Fibroblast of skin of abdomen (primary cell): Measurements from ENCODE around the gene NTNG1.
"Not testable (repeated sequence)": the region's sequence is repeated elsewhere in the genome, so short reads cannot be mapped to it uniquely, and the experiment has no call there.

ENCODE experiments used
- DNase-seq: peaks from one replicate; pipeline ENCODE4 v3.0.0-alpha.2; 2013

Gene NTNG1

DNA sequence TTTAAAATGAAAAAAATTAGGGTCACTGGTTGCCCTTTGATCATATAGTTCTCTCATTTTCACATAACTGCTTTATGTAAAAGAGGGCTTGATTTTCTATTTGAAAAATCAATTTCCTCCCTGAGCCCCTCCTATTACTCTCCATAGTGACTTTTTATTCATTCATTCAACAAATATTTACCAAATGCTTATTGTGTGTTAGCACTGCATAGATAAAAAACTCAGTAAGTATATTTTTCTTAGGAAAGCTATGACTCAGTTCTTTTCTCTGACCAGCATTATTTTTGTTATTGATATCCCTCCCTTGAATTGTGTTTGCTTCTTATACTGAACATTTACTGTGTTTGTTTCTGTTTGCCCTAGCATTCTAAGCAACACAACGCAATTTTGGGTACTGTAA, 59.8 kb downstream of the NTNG1 start:
- no peak for DNase-seq

DNA sequence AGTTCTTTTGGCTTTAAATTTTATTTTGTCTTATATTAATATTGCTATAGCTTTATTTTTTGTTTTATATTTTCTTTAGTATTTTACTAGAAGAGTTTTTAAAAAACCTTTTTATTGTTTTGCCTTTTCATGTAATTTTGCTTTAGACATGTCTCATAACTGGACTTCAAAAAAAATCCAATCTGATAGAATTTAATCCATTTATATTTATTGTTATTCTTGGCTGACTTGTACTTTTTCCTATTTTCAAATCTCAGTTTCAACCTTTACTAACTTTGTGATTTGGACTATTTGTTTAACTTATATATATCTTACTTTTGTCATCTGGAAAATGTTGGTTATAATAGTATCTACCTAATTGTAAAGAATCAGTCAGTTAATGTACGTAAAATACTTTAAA, 61.2 kb downstream of the NTNG1 start:
- DNase-seq: no peak

DNA sequence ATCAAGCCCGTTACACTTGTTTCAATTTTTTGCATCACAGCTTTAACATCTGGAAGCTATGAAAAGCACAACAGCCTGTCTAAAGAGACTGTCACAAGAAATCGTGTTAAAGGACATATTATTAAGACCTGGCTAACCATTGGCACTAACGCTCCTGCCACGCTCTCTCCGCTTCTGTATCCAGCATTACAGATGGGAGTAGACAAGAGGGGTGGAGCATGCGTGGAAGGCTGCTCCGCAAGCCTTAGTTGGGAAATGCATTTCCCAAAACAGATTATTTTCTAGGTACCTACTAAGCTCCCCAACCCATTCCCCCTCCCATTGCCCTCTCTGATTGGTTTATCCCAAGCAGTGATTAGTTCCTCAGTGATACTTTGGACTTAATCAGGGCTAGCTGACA, 72.4 kb downstream of the NTNG1 start:
- no peak for DNase-seq

DNA sequence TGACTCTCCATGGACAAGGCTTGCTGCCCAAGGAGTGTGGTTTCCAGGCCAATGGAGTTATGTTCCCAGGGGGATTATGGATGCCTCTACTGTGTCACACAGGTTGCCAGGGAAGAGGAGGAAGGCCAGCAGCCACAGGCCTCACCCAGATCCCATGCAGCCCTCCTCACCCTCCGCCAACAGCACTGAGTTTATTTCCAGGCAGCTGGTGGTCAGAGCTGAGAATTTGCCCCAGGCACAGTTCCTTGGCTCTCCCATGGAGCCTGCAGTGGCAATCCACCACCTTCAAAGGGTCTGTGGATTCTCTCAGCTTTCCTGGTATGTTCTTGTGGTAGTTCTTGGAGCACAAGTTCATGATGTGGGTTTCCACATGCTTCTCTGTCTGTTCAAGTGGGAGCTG, 79.2 kb downstream of the NTNG1 start:
- no peak for DNase-seq

DNA sequence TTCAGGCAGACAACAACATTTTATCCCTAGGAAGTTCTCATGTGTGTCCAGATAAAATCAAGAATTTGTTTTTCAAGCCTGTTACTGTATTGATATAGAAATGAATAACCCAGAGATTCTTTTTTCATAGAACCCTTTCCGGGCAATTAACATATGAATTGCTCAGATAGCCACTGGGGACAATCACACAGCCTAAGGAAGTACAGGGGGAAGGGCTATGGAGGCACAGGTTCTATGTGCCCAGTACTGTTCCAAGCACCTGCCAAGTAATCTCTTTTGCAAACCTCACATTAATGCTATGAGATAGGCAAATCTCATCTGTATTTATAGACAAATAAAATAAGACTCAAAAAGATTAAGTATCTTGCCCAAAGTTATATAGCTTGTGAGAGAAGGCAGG, 84.9 kb downstream of the NTNG1 start:
- DNase-seq: no peak

DNA sequence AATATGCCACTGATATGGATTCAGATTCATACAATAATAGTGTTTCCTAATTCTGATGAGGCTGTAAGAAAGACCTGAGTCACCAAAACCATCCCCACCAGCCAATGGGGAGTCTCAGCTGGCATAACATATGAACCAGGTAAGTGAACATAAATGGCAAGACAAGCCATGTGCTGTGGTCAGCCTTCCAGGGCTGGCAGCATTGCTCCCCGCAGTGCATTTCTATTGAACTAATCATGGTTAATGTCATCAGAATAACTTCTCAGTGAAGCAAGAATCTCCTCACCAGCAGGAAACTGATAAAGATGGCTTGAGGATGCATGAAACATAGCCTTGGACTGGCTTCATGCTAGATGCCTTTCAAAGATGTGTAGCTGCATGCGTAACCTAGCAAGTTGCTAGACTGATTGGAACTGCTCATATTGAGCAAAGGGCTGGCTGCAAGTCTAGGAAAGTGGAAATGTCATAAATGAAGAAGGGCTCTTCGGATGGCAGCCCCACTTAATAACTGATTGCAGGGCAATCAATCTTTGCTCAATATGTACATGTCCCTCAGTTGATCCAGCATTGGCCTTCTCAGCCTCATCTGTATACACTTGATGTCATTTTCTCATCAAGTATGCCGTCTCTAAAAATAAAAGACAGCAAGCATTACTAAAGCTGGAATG, 88.0 kb downstream of the NTNG1 start:
- peak; percentile 43 for DNase-seq

DNA sequence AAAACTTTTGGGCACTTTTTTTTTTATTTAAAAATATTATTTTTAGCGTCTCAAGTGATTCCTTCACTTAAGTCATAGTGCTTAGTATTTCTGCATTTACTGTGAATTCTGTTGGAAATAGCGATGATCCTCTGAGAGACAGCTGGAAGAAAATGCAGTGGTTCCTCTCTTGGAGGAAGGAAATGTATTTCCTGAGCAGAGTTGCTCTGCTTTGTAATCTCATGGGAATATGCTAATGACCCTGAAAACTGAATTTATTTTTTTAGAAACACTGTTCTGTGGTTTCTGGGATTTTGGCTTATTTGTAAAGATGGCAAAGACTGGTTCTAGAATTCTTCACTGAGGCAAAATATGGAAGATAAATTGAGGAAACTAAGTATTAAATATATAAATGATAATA, 88.9 kb downstream of the NTNG1 start:
- DNase-seq: no peak

DNA sequence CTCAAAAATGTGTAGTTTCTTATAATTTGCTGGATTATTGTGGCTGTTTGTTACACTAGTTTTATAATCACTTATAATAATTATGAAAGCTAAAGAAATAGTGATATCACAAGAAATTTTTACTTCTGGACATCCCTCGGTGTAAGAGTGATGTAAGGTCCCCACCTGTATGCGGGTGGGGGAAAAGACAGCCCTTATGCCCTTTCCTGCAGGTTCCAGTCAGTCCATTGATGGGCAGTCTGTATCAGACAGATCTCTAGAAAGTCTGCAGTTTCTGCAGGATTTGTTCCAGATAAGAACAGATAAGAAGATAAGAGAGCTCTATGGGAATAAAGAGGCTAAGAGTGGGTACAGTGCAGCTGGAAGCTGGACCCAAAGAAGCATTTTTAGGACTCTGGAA, 89.3 kb downstream of the NTNG1 start:
- DNase-seq: no peak

DNA sequence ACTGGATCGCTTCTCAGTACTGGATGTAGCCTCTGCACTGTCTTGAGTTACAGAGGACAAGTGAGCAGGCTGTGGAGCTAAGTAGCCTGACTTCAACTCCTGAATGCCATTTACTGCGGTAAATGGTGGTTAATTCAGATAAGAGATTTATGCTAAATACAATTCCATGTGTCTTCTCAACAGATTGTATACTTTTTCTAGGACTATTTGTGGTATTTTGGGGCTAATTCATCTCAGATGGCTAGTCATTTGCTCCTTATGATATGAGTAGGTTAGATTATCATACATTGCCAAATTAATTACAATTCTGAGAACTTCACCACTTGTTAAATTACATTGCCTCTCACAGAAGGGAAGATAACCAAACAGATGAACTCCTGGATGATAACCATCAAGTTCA, 90.5 kb downstream of the NTNG1 start:
- DNase-seq: no peak

DNA sequence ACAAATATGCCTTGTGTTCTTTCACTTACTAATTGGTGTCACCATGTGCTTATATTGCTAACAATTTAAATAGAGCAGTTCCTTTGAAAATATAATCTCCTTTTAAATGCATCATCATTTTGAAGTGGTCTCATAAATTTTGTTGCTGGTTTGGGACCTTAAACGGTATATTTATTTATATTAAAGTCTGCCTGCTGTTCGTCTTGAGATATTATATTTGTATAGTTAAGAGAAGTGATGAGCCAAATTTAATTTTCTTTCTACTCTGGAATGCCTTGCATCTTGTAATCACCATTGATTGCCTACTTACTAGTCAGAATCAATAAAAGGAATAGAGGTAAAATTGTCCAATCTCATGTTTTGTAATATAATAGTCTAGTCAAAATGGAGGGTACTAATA, 91.6 kb downstream of the NTNG1 start:
- no peak for DNase-seq

DNA sequence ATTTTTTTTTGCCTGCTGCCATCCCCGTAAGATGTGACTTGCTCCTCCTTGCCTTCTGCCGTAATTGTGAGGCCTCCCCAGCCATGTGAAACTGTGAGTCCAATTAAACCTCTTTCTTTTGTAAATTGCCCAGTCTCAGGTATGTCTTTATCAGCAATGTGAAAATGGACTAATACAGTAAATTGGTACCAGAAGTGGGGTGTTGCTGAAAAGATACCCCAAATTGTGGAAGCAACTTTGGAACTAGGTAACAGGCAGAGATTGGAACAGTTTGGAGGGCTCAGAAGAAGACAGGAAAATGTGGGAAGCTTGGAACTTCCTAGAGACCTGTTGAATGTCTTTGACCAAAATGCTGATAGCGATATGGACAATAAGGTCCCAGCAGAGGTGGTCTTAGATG, 95.9 kb downstream of the NTNG1 start:
- not testable (repeated sequence) for DNase-seq

DNA sequence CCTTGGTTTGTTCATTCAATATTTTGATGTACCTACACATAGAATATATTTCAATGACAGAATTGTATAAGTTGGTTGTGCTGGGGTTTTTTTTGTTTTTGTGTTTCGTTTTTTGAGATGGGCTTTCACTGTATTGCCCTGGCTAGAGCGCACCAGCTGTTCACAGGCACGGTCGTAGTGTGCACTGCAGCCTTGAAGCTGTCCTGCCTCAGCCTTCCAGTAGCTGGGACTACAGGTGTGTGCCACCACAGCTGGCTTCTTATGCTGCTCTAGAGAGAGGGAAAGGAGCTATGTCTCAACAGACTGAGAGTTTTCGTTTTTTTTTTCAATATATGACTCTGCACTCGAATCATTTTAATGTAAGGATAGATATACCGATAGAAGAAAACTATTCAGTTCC, 102.6 kb downstream of the NTNG1 start:
- DNase-seq: no peak

DNA sequence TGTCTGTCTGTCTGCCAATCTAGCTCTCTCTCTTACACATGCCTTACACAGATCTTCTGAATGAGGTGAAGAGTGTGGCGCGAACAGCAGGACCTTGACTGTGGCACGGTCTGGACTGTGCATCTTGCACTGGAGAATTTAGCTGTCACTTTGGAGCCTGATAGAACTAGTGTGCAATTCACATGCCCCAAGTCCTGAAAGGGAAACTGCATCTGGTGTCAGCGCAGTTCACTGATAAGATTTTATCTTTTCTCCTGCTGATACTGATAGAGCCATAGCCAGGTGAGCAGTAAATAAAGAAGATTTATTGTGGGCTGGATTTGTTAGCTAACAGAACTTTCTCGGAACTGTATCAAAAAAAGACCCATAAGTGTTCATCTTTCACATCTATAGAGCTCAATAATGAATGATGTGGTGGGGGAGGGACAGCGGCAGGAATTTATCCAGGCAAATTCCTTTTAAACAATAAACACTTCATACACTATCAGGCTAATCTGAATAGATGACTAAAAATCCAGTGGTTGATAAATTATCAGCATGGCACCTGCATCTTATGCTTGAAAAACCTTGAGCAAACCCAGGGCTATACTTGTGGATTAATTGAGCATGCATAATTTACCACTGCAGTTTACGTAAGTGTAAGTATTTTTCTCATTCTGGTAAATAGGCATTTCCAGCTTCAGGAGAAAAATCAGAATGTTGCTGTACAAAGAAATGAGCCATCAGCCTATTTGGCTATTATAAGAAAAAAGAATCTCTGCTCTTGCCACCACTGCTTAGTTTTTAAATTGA, 104.1 kb downstream of the NTNG1 start:
- DNase-seq: no peak

DNA sequence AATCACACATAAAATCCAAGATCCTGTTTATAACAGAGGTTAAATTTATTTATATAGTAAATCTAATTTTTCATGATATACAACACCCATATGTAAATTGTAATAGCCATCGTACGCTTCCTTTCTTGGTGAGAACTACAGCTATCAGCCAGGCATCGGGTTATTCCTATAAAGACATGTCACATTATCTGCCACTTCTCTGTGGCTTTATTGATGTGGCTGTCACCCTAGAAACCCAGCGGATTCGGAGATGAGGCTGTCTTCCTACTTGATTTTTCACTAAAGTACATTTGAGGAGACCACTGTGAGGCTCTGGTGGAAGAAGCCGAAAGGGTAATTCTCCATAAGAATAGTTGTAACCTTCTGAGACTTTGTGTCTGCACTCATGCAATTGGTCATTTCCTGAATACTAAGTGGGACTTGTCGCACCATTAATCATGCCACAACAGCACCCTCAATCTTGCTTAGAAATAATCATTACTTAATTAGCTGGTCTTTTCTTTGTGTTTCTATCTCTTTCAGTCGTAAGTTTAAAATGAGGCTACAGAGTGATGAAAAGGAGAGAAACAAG, 106.0 kb downstream of the NTNG1 start:
- DNase-seq: no peak

DNA sequence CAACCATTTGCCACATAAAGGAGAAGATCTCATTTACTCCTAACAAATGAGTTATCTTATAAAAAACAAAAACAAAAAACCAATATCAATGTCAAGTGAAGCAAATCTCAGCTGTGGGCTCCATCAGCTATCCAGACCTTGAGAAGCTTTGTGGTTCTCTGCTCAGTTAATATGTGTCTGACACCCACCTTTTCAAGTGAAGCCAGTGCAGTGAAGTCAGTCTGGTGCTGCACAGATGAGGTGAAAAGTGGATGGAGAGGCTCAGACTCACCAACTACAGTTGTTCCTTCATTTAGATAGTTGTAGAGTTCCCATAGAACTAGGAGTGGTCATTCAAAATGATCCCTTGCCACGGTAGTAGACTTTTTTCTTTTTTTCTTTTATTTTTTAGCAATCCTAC, 106.8 kb downstream of the NTNG1 start:
- DNase-seq: no peak

DNA sequence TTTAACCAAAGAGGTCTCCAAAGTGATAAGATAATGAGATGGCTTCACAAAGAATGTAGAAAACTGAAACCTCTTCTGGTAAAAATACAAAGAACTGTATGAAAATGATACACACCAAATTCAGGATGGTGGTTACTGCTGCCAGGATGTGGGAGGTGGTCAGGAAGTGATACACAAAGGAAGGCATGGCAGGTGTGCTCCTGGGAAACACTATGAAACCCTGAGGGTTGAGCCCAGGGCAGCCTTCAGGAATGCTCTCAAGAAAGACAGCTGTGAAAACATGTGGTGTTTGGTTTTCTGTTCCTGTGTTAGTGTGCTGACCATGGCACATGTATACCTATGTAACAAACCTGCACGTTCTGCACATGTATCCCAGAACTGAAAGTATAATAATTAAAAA, 109.3 kb downstream of the NTNG1 start:
- no peak for DNase-seq

DNA sequence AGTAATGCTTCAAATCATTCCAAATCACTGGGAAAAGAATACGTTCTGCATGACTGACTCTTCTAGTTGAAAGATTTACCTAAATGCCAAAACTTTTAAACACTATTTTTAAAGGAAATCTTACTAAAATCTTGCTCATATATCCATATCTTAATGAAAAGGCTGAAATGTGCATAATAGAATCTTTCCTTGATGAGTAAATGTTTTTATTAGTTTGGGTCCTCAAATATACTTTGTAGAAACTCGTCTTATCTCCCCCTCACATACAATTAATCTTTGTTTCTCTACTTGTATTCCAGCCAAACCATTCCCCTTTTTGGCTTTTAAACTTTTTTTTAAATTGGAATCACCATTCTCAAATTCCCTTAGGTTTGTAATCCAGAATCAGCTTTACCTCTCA, 110.2 kb downstream of the NTNG1 start:
- no peak for DNase-seq

DNA sequence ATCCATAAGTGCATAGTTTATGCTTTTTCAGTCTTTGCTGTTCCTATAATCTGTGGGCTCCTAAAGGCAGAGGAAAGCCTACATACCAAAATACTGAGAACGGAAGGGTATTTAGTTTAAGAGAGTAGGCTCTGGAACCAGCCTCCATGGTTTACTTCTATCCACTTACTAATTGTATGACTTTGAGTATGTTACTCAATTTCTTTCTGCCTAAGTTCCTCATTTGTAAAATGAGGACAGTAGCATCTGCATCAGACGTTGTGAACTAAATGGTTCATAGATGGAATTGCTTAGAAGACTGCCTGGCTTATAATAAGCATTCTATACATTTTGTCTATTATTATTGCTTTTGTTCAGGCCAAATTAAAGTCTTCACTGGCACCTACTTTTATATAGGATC, 111.0 kb downstream of the NTNG1 start:
- DNase-seq: no peak

DNA sequence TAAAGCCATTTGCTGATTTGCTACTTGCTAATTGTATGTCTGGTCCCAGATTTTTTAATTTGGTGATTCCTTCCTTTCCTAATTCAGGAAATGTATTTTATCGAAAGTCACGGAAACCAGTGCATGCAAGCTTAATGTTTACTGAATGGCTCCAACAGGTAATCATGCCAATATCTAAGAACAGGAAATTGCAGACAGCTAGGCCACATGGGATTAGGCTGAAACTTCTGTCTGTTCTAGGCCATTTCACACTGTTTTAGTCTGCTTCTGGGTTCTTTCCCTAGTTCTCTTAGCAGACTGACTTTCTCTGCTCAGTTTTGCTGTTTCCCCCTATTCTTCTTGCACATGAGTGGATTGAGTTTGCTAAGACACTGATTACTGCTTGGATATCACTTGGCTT, 111.4 kb downstream of the NTNG1 start:
- DNase-seq: no peak

DNA sequence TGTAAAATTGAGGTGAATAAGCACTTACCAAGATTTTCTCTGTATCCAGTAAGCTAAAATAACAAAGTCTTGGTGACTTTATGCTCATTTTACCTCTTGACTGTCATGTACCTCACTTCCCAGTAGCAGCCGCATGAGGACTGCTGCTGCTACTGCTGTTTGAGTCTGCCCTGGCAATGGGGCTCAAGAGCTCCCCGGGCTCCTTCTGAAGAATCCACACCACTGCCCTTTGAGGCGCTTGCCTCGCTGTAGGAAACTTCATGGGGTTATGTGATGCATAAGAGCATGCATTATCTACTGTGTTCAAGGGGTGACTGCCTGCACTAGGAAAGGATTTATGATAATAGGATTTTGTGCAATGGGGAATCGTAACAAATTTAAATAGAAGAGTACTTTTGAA, 113.5 kb downstream of the NTNG1 start:
- no peak for DNase-seq

DNA sequence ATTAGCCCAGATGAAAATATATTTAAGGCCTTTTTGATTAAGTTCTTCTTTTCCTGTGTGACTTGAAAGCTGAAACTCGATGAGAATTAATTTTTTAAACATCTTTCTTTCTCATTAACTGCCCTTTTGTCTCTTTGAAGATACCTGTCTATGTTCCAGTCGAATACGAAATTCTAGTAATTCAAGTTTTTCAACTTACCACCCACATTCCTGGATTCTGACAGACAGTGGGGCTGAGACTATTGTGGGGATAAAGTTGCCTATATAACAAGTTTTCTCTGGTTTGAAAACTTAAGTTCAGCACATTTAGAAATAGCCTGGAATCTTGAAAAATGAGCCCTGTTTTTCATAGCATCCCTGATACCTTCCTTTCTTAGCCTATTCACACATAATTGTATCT, 114.6 kb downstream of the NTNG1 start:
- no peak for DNase-seq

DNA sequence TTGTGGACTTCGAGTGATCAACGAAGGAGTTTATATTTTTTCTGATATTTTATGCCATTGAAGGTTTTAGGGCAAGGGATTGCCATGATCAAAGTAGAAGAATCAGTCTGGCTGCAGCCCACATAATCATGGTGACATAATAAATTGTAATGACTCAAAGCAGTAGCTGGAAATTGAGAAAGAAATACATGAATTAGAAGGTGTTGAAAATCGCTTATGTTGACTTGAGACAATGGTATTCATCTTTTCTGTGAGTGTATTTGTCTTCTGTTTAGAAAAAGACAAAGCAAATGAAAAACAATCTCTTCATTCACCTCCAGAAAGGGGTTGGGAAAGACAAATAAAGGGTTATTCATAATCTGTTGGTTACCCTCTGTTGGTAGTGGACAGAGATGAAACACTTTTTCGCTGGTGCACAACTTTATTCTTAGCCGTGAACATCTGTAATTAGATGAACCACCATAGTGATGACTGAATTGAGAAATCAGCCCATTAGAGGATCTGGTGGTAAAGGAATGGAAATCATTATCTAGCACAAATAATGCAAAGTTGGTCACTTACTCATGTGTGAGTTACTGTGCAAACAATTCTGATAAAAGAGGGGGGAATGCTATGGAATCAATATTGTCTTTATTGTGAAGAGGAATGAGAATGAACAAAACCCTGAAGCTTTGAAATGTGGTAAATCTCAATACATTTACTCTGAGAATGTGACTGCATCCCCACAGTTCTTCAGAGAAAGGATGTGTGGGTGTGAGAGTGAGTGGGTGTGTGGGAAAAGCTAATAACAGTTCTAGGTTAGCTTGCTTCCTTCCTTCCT, 121.8 kb downstream of the NTNG1 start:
- DNase-seq: peak; percentile 86

DNA sequence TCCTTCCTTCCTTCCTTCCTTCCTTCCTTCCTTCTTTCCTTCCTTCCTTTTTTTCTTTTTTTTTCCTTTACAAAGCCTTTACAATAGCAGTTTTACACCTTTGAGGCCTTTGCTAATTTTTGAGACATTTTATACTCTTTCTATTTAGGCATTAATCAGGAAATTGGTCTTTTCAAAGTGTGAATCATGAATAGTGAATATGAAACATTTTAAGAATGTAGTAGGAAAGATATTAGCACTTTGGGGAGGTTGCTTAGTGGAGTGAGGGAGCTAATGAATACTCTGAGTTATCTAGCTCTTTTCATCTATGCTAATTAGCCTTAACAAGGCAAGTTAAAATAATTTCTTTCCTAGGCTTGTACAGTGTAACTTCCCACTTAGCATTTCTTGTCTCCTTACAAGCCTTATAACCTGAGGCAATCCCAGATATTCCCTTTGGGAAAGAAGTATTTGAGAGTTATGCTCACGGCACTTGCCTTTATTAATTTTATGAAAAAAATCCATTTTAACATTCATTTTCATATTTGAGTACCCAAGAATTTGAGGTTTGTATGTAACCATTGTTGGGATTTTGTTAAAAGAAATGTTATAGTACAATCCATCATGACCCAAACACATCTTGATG, 122.6 kb downstream of the NTNG1 start:
- DNase-seq: no peak
